ENCODE measurements around the gene GBGT1.
"Not testable (repeated sequence)": the region's sequence is repeated elsewhere in the genome, so short reads cannot be mapped to it uniquely, and the experiment has no call there.

Gene GBGT1

DNA sequence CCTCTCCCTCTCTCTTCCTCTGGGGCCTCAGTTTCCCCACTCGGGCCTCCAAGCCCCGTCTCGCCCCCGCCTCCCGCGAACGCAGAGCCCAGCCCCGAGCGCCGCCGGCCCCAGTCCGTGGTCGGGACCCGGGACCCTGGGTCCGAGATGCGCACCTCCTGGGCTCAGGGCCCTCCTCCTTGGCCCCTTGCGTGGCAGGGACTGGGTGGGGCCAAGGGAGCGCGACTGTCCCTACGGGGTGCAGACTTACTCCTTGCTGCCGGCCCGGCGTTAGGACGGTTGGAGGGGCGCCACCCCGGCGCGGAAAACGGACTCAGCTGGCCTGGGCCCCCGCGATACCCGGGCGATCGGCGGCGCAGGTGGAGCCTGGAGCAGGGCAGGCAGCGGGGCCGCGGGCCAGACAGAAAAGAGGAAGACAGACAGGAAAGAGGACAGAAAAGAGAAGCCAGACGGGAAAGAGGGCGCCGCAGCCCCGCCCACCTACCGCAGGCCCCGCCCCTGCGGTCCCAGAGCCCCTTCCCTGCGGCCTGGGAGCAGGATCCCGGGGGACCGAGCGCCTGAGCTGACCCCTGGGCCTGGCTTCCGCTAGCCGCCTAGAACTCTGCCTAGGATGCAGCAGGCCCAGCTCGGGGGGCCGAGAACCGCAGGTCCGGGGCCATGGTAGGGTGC is at the start of gene GBGT1:
Gene GBGT1, minus strand, starts transcription at position 411 of the 669 bp plus-strand sequence. CDS start 1,502 bp downstream, outside the sequence.
- no peak for DNase-seq

GRCh38 chr9:133210609-133211008 is 46.9 kb upstream of the GBGT1 start:
- DNase-seq = no peak

GRCh38 chr9:133210202-133210532 is 46.5 kb upstream of the GBGT1 start:
- DNase-seq = no peak

- not testable (repeated sequence) for DNase-seq
Measured at GRCh38 chr9:133209327-133210201, 45.9 kb upstream of the GBGT1 start.

- not testable (repeated sequence) for DNase-seq
Measured at GRCh38 chr9:133208880-133209300, 45.2 kb upstream of the GBGT1 start, which contains the start of gene OBP2B. Gene OBP2B (minus strand): TSS chr9:133209250. CDS start chr9:133209199, 51 bp downstream.

GRCh38 chr9:133208171-133208879 is 44.6 kb upstream of the GBGT1 start:
- not testable (repeated sequence) for DNase-seq

DNA sequence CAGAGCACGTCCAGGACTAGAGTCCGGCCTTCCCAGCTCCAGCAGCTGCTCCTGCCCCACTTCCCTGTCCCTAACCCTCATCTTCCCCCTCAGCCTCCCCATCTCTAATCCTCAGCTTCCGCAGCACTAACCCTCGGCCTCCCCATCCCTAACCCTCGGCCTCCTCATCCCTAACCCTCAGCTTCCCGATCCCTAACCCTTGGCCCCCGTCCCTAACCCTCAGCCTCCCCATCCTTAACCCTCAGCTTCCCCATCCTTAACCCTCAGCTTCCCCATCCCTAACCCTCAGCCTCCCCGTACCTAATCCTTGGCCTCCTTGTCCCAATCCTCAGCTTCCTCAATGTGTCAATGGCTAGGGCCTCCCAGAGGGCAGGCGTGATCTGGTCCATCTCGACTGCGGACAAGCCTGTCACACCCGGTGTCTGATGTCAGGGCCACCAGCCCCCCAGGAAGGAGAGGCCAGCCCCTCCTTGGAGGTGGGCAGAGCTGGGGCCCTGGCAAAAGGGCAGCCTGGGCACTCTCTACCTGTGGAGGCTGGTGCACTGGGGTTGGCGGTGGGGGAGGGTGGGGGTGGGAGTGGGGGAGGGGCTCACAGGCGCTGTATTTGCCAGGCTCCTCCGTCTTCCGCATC is 43.9 kb upstream of the GBGT1 start:
- no peak for DNase-seq

DNA sequence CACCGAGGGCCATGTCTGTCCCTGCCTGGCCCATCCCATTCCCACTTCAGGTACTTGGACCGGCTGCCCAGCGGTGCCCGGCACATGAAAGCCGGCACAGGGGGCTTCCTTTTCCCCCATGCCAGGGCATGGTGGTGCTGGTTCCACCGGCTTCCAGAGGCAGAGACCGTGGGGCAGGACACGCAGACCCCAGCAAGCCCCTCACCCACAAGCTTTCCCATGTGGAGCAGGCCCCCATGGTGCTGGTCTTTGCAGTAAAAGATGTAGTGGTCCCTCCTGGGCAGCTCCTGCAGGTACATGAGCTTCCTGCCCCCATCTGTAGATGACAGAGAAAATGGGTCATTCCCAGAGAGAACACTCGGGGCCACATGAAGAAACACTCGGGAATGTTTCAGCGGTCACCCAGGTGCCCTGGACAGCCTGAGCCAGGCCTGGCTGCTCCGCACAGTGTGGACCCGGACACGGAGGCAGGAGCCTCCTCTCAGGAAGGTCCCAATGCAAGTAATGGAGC is 43.4 kb upstream of the GBGT1 start:
- no peak for DNase-seq

GRCh38 chr9:133205996-133206931 is 42.5 kb upstream of the GBGT1 start:
- DNase-seq = no peak

- DNase-seq = not testable (repeated sequence)
Measured at GRCh38 chr9:133205481-133205887, 41.8 kb upstream of the GBGT1 start.

- DNase-seq = no peak
Measured at GRCh38 chr9:133204993-133205336, 41.3 kb upstream of the GBGT1 start.

DNA sequence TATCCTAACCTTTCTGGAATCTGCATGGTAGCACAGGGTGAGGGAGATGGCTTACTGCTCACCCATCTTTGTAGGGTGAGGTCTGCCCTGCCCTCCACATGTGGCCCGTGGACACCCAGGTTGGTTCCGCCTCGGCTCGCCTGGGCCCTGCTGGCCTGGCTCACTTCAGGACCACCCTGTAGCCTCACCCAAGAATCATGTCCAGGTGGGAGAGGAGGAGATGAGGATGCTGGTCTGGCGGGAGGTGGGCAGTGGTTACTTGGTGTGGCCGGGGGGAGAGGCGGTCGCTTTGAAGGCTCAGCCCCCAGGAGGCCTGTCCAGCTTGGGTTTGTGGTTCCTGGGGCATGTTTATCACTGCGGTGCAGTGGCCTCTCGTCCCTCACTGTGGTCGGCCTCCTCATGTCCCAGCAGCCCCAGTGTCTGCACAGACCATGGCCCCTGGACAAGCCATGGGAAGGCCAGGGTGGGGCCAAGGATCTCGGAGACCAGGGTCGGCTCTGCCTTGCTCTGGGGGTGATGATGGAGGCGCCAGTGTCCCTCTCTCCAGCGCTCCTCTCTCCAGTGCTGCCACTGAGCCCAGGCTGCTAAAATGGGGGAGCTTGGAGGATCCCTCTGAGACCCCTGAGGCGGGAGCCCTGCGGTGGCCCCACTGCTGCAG is 40.8 kb upstream of the GBGT1 start:
- no peak for DNase-seq

- DNase-seq = no peak
Measured at GRCh38 chr9:133203506-133204075, 39.9 kb upstream of the GBGT1 start.

DNA sequence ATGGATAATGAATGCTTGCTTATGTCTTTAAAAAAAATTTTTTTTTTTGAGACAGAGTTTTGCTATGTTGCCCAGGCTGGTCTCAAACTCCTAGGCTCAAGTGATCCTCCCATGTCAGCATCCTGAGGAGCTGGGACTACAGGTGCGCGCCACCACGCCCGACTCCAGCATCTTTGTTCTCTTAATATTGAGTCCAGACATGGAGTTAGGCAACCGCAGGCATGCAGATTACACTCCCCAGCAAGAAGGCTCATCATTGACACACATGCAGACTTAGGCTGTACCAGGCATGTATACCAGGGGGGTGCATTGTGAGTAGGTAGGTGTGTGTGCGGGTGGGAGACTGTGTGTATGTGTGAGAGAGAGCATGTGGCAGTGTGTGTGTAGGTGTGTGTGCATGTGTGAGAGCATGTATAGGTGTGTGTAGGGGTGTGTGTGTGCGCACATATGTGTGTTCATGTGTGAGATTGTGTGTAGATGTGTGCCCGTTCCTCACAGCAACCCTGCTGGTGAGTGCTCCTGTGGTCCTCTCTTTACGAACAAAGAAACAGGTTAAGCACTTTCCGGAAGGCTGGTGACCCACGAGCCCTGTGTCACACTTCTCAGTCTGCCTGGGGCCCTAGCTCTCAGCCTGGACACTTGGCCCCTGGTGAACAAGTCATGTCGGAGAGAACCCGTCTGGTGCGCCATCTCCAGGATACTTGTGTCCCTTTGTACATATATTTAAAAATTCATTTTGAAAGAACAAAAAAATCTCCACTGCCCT is 39.2 kb upstream of the GBGT1 start:
- DNase-seq = no peak

GRCh38 chr9:133202145-133202513 is 38.4 kb upstream of the GBGT1 start:
- no peak for DNase-seq

DNA sequence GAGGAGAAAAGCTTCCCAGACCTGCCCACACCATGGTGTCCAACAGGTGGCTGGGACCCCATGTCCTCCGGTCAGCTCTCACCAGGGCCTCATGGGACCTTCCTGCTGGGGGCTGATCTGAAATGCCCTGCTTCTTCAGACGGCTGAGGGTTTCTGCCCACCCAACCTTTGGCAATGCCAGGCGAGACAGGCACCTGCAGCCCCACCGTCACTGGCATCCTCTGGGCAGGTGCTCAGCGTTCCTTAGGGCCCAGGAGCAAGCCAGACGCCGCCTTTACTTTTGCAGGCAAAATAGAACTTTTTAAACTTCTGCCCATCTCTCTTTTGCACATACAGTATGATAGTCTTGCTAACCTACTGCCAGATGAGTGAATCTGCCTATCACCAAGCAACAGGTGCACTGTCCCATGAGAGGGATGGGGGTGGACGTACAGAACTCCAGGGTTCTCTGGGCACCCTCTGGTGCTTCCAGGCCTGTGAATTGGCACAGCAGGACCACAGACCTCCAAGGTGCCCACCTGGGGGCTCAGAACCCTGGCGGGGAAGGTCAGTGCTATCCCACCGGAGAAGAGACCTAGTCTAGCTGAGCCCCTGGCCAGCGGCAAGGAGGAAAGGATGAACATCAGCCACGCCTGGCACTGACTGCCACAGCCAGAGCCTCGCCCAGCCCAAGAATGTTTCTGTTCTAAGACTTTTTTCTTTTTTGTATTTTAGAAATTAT is 37.9 kb upstream of the GBGT1 start:
- no peak for DNase-seq

GRCh38 chr9:133200631-133201030 is 36.9 kb upstream of the GBGT1 start:
- DNase-seq = no peak

GRCh38 chr9:133199648-133200321 is 36.1 kb upstream of the GBGT1 start:
- no peak for DNase-seq

GRCh38 chr9:133195029-133195428 is 31.3 kb upstream of the GBGT1 start:
- DNase-seq = no peak
